ENCODE data around the gene B4GAT1.
"Not testable (repeated sequence)": the region's sequence is repeated elsewhere in the genome, so short reads cannot be mapped to it uniquely, and the experiment has no call there.

The B4GAT1 gene

GRCh38 chr11:66362481-66363147 lies 15.2 kb upstream of the B4GAT1 start:
- no peak for DNase-seq

GRCh38 chr11:66361502-66361941 lies 14.1 kb upstream of the B4GAT1 start:
- no peak for DNase-seq

- no peak for DNase-seq
These were observed 13.1 kb upstream of the B4GAT1 start for GRCh38 chr11:66360406-66361073.

GRCh38 chr11:66359662-66360087 lies 12.2 kb upstream of the B4GAT1 start:
- DNase-seq = no peak

- DNase-seq = not testable (repeated sequence)
These were observed 3.3 kb upstream of the B4GAT1 start for GRCh38 chr11:66350560-66351235.

- DNase-seq = no peak
These were observed 1.6 kb upstream of the B4GAT1 start for GRCh38 chr11:66349084-66349386.

- no peak for DNase-seq
These were observed 679 bp downstream of the B4GAT1 start for GRCh38 chr11:66346476-66347424.

- no peak for DNase-seq
These were observed 2.1 kb downstream of the B4GAT1 start for GRCh38 chr11:66345316-66345649.

- peak; percentile 97 for DNase-seq
These were observed 2.7 kb downstream of the B4GAT1 start, which contains the start of gene BRMS1 for GRCh38 chr11:66344550-66345315. Gene BRMS1 (minus strand): TSS chr11:66345104. CDS start chr11:66342234, 2,870 bp downstream.

- DNase-seq = no peak
These were observed 4.3 kb downstream of the B4GAT1 start for GRCh38 chr11:66343176-66343575.

- DNase-seq = no peak
These were observed 5.8 kb downstream of the B4GAT1 start for GRCh38 chr11:66341502-66342126.

GRCh38 chr11:66340596-66341501 lies 6.6 kb downstream of the B4GAT1 start:
- no peak for DNase-seq

- no peak for DNase-seq
These were observed 7.5 kb downstream of the B4GAT1 start for GRCh38 chr11:66339686-66340483.

- DNase-seq = no peak
These were observed 8.2 kb downstream of the B4GAT1 start for GRCh38 chr11:66339162-66339675.

- DNase-seq = no peak
These were observed 8.9 kb downstream of the B4GAT1 start for GRCh38 chr11:66338276-66339161.

GRCh38 chr11:66337103-66337899 lies 10.1 kb downstream of the B4GAT1 start:
- DNase-seq = no peak

Data from T-helper 9 cell (primary cell).